ENCODE data around the gene CDHR2. TPM values are rescaled to one million over a fixed set of nuclear protein-coding genes. Genes with fewer than 3 reads are reported as not detected.

Gene CDHR2
- polyA plus RNA-seq, 12 donors: 0.18 to 14.2 (median 0.53) TPM; not detected in 2

GRCh38 chr5:176527246-176528222, 21.6 kb upstream of the CDHR2 start:
- no peak for DNase-seq

- DNase-seq: no peak
These were observed 20.8 kb upstream of the CDHR2 start for GRCh38 chr5:176528301-176528700.

- DNase-seq: no peak
These were observed 20.4 kb upstream of the CDHR2 start for GRCh38 chr5:176528761-176529115.

- DNase-seq: no peak
These were observed 19.9 kb upstream of the CDHR2 start for GRCh38 chr5:176529116-176529740.

GRCh38 chr5:176529741-176530141, 19.4 kb upstream of the CDHR2 start:
- no peak for DNase-seq

- no peak for DNase-seq
These were observed 18.7 kb upstream of the CDHR2 start for GRCh38 chr5:176530393-176530982.

- no peak for DNase-seq
These were observed 17.9 kb upstream of the CDHR2 start for GRCh38 chr5:176530983-176531901.

GRCh38 chr5:176531902-176532493, 17.1 kb upstream of the CDHR2 start:
- DNase-seq: no peak

GRCh38 chr5:176532795-176533194, 16.3 kb upstream of the CDHR2 start:
- DNase-seq: no peak

GRCh38 chr5:176533390-176533789, 15.8 kb upstream of the CDHR2 start:
- no peak for DNase-seq

GRCh38 chr5:176533894-176534611, 15.1 kb upstream of the CDHR2 start:
- DNase-seq: no peak

GRCh38 chr5:176534640-176535039, 14.5 kb upstream of the CDHR2 start:
- no peak for DNase-seq

- no peak for DNase-seq
These were observed 14.0 kb upstream of the CDHR2 start for GRCh38 chr5:176535101-176535663.

- DNase-seq: no peak
These were observed 13.4 kb upstream of the CDHR2 start for GRCh38 chr5:176535664-176536131.

GRCh38 chr5:176536132-176536901, 12.8 kb upstream of the CDHR2 start:
- DNase-seq: peak; percentile 85

- DNase-seq: peak; percentile 98
These were observed 12.1 kb upstream of the CDHR2 start, which contains the start of gene RNF44 for GRCh38 chr5:176536902-176537553. TSS of gene RNF44 (minus strand) at chr5:176537402. CDS start at chr5:176532472, 4,930 bp downstream.

GRCh38 chr5:176537554-176538229, 11.4 kb upstream of the CDHR2 start:
- peak; percentile 99 for DNase-seq

All from muscle of arm (tissue), 12 donors.